RCC 7860 (cell line): Measurements from ENCODE around the gene SNN.

Source experiments
- DNase-seq: peaks from one replicate; pipeline ENCODE4 v3.0.0-alpha.2; 2015; ENCODE audit warnings: low spot score
- FAIRE-seq: peaks from 2 replicates; lab custom pipeline; 2012; peaks lifted over from hg19 to GRCh38; lab: Jason Lieb, UNC

SNN gene

GRCh38 chr16:11677959-11678881, 10.0 kb downstream of the SNN start:
- DNase-seq (no peak), FAIRE-seq (no peak)

- no peak for FAIRE-seq
- no peak for DNase-seq
Observed at GRCh38 chr16:11679250-11679649, 11.0 kb downstream of the SNN start.

- DNase-seq, result no peak
- FAIRE-seq, result no peak
Observed at GRCh38 chr16:11679941-11680911, 12.0 kb downstream of the SNN start.

- DNase-seq (no peak), FAIRE-seq (no peak)
Observed at GRCh38 chr16:11681556-11681955, 13.3 kb downstream of the SNN start.

GRCh38 chr16:11681976-11682654, 13.9 kb downstream of the SNN start:
- DNase-seq (no peak), FAIRE-seq (no peak)

- peak; percentile 90 for DNase-seq
- FAIRE-seq, result peak; percentile 83
Observed at GRCh38 chr16:11682655-11683096, 14.4 kb downstream of the SNN start.

GRCh38 chr16:11683145-11683544, 14.9 kb downstream of the SNN start:
- no peak for DNase-seq
- no peak for FAIRE-seq

- FAIRE-seq, result no peak
- no peak for DNase-seq
Observed at GRCh38 chr16:11684231-11685025, 16.2 kb downstream of the SNN start.

- FAIRE-seq (no peak), DNase-seq (no peak)
Observed at GRCh38 chr16:11685844-11686618, 17.8 kb downstream of the SNN start.

GRCh38 chr16:11686713-11687380, 18.6 kb downstream of the SNN start:
- DNase-seq (no peak), FAIRE-seq (no peak)

GRCh38 chr16:11687601-11688519, 19.6 kb downstream of the SNN start:
- no peak for FAIRE-seq
- DNase-seq, result no peak

GRCh38 chr16:11688520-11688886, 20.2 kb downstream of the SNN start:
- no peak for FAIRE-seq

GRCh38 chr16:11689031-11689840, 21.0 kb downstream of the SNN start:
- no peak for DNase-seq
- FAIRE-seq, result no peak

More at GRCh38 chr16:11688520-11688886, 20.2 kb downstream of the SNN start:
- no peak for DNase-seq

- FAIRE-seq, result no peak
- DNase-seq, result no peak
Observed at GRCh38 chr16:11691235-11691634, 23.0 kb downstream of the SNN start.

- DNase-seq, result no peak
- FAIRE-seq, result no peak
Observed at GRCh38 chr16:11691771-11692170, 23.5 kb downstream of the SNN start.

GRCh38 chr16:11692171-11692570, 23.9 kb downstream of the SNN start:
- FAIRE-seq, result no peak
- no peak for DNase-seq

GRCh38 chr16:11692651-11693050, 24.4 kb downstream of the SNN start:
- DNase-seq (no peak), FAIRE-seq (no peak)
